Kidney epithelial cell (primary cell): ENCODE data around the gene ALOXE3. TPM values are rescaled to one million over a fixed set of nuclear protein-coding genes. Genes with fewer than 3 reads are reported as not detected.

ENCODE experiments used
- DNase-seq: peaks from one replicate; pipeline ENCODE4 v3.0.0-alpha.2; 2010; ENCODE audit warnings: low read depth
- H3K27me3 ChIP-seq: 2 replicates; pipeline ENCODE4 v1.6.0; 2011; ENCODE audit warnings: low read length; ENCODE audit not compliant: control insufficient read depth, insufficient read depth
- H3K36me3 ChIP-seq: 2 replicates; pipeline ENCODE4 v1.5.1; 2011; ENCODE audit warnings: low read length; ENCODE audit not compliant: control insufficient read depth, insufficient read depth
- H3K4me3 ChIP-seq: 2 replicates; pipeline ENCODE4 v1.5.1; 2011; ENCODE audit warnings: low read depth, mild to moderate bottlenecking, control low read depth, low read length
- CTCF ChIP-seq: IDR thresholded peaks from 2 replicates; pipeline ENCODE4 v1.5.1; 2011; ENCODE audit warnings: mild to moderate bottlenecking, moderate library complexity, low read length, control low read depth, inconsistent platforms; ENCODE audit not compliant: insufficient read depth, poor library complexity, severe bottlenecking
- total RNA-seq: library from RNA; depleted of rRNA; stranded (reverse); fragments of >200 nt; gene quantifications from 2 replicates; pipeline ENCODE4 v1.2.3, GENCODE V29; 2015

ALOXE3 gene
- total RNA-seq, 1 donor from 2014 or later: 0.75 TPM

- peaks cover 70% of the 10 kb centered on the region for H3K27me3 ChIP-seq
- H3K36me3 ChIP-seq: no peaks in the 10 kb centered on the region
- no peak for DNase-seq
- no peak overlapping the region for H3K4me3 ChIP-seq
- TF ChIP-seq CTCF: no peak
Observed at GRCh38 chr17:8072341-8072728, 46.0 kb downstream of the ALOXE3 start.

- DNase-seq: no peak
- Histone ChIP-seq H3K27me3 (peaks cover 68% of the 10 kb centered on the region), H3K36me3 (no peaks in the 10 kb centered on the region), H3K4me3 (no peak overlapping the region)
- no peak for TF ChIP-seq CTCF
Observed at GRCh38 chr17:8071496-8071895, 46.8 kb downstream of the ALOXE3 start.

GRCh38 chr17:8069587-8069860 is 48.8 kb downstream of the ALOXE3 start:
- Histone ChIP-seq H3K36me3 (no peaks in the 10 kb centered on the region), H3K4me3 (no peak overlapping the region), H3K27me3 (peaks cover 58% of the 10 kb centered on the region)
- TF ChIP-seq CTCF: no peak
- no peak for DNase-seq

GRCh38 chr17:8068736-8069586 is 49.4 kb downstream of the ALOXE3 start:
- peaks cover 56% of the 10 kb centered on the region for H3K27me3 ChIP-seq
- TF ChIP-seq CTCF: no peak

GRCh38 chr17:8067806-8068205 is 50.5 kb downstream of the ALOXE3 start:
- Histone ChIP-seq H3K4me3 (no peak overlapping the region), H3K27me3 (peaks cover 55% of the 10 kb centered on the region), H3K36me3 (no peaks in the 10 kb centered on the region)
- no peak for DNase-seq
- TF ChIP-seq CTCF: no peak

More at GRCh38 chr17:8068736-8069586, 49.4 kb downstream of the ALOXE3 start:
- DNase-seq: no peak
- no peak overlapping the region for H3K4me3 ChIP-seq
- H3K36me3 ChIP-seq: no peaks in the 10 kb centered on the region
